ENCODE measurements around the gene ARV1.
A peak's percentile ranks its signal among the peaks of the same experiment; 100 is the strongest.

Gene ARV1

GRCh38 chr1:230976825-230977747 is 1.8 kb upstream of the ARV1 start:
- TF ChIP-seq TCF12 (IDR thresholded peaks at IDR 0.05; ENCODE audit: low read depth), result no peak
- TF ChIP-seq USF1 (IDR thresholded peaks at IDR 0.05), result no peak
- TF ChIP-seq EGR1 (IDR thresholded peaks at IDR 0.05), result no peak
- no peak for TF ChIP-seq CEBPB (IDR thresholded peaks at IDR 0.05)
- TF ChIP-seq REST (IDR thresholded peaks at IDR 0.05; ENCODE audit: low read depth), result no peak
- no peak for TF ChIP-seq EP300 (IDR thresholded peaks at IDR 0.05; ENCODE audit: borderline replicate concordance)
- TF ChIP-seq ZBTB7A (IDR thresholded peaks at IDR 0.05; ENCODE audit: low read depth), result no peak
- no peak for TF ChIP-seq YY1 (IDR thresholded peaks at IDR 0.05; ENCODE audit: low read depth)
- no peak for TF ChIP-seq CREB1 (IDR thresholded peaks at IDR 0.05; ENCODE audit: low read depth)
- TF ChIP-seq RAD21 (IDR thresholded peaks at IDR 0.05; ENCODE audit: low read depth), result no peak
- TF ChIP-seq FOXM1 (IDR thresholded peaks at IDR 0.05; ENCODE audit: borderline replicate concordance, low read depth), result no peak
- TF ChIP-seq NFIC (IDR thresholded peaks at IDR 0.05), result no peak
- TF ChIP-seq TAF1 (IDR thresholded peaks at IDR 0.05; ENCODE audit: low read depth), result no peak

GRCh38 chr1:230977761-230978490 is 968 bp upstream of the ARV1 start:
- TF ChIP-seq EP300 (IDR thresholded peaks at IDR 0.05; ENCODE audit: borderline replicate concordance) (no peak; the same call in 1 of the 2 replicates), CREB1 (IDR thresholded peaks at IDR 0.05; ENCODE audit: low read depth) (no peak), ZBTB7A (IDR thresholded peaks at IDR 0.05; ENCODE audit: low read depth) (peak; percentile 43; the same call in 1 of the 2 replicates), USF1 (IDR thresholded peaks at IDR 0.05) (no peak), EGR1 (IDR thresholded peaks at IDR 0.05) (peak; percentile 69), CEBPB (IDR thresholded peaks at IDR 0.05) (no peak), MAX (IDR thresholded peaks at IDR 0.05) (peak; percentile 22; the same call in 1 of the 2 replicates), REST (IDR thresholded peaks at IDR 0.05; ENCODE audit: low read depth) (no peak), YY1 (IDR thresholded peaks at IDR 0.05; ENCODE audit: low read depth) (no peak), RAD21 (IDR thresholded peaks at IDR 0.05; ENCODE audit: low read depth) (no peak), NFIC (IDR thresholded peaks at IDR 0.05) (peak; percentile 43)

- TF ChIP-seq RAD21 (IDR thresholded peaks at IDR 0.05; ENCODE audit: low read depth) (no peak), EP300 (IDR thresholded peaks at IDR 0.05; ENCODE audit: borderline replicate concordance) (no peak), REST (IDR thresholded peaks at IDR 0.05; ENCODE audit: low read depth) (no peak), MAX (IDR thresholded peaks at IDR 0.05) (no peak), TAF1 (IDR thresholded peaks at IDR 0.05; ENCODE audit: low read depth) (no peak), TEAD4 (IDR thresholded peaks at IDR 0.05) (no peak), CEBPB (IDR thresholded peaks at IDR 0.05) (no peak), ZBTB7A (IDR thresholded peaks at IDR 0.05; ENCODE audit: low read depth) (no peak), NFIC (IDR thresholded peaks at IDR 0.05) (no peak), TCF12 (IDR thresholded peaks at IDR 0.05; ENCODE audit: low read depth) (no peak), USF1 (IDR thresholded peaks at IDR 0.05) (no peak), FOXM1 (IDR thresholded peaks at IDR 0.05; ENCODE audit: borderline replicate concordance, low read depth) (no peak), CREB1 (IDR thresholded peaks at IDR 0.05; ENCODE audit: low read depth) (no peak), EGR1 (IDR thresholded peaks at IDR 0.05) (no peak), YY1 (IDR thresholded peaks at IDR 0.05; ENCODE audit: low read depth) (no peak)
These were observed 459 bp downstream of the ARV1 start for GRCh38 chr1:230979389-230979716.
